Ishikawa (cell line): ENCODE measurements around the gene MYO7B.

Source experiments
- CREB1 ChIP-seq: IDR thresholded peaks from 2 replicates; pipeline ENCODE4 v1.6.1; 2012; ENCODE audit warnings: low read depth
- EP300 ChIP-seq: IDR thresholded peaks from 2 replicates; pipeline ENCODE4 v1.6.1; 2012; ENCODE audit warnings: borderline replicate concordance
- MAX ChIP-seq: IDR thresholded peaks from 2 replicates; pipeline ENCODE4 v1.6.1; 2012
- NFIC ChIP-seq: IDR thresholded peaks from 2 replicates; pipeline ENCODE4 v1.6.1; 2012
- RAD21 ChIP-seq: IDR thresholded peaks from 2 replicates; pipeline ENCODE4 v1.6.1; 2012; ENCODE audit warnings: low read depth
- REST ChIP-seq: IDR thresholded peaks from 2 replicates; pipeline ENCODE4 v1.6.1; 2012; ENCODE audit warnings: low read depth, mild to moderate bottlenecking
- TAF1 ChIP-seq: IDR thresholded peaks from 2 replicates; pipeline ENCODE4 v1.6.1; 2012; ENCODE audit warnings: low read depth, mild to moderate bottlenecking
- TCF12 ChIP-seq: IDR thresholded peaks from 2 replicates; pipeline ENCODE4 v1.6.1; 2012; ENCODE audit warnings: low read depth
- TEAD4 ChIP-seq: IDR thresholded peaks from 2 replicates; pipeline ENCODE4 v1.6.1; 2012
- YY1 ChIP-seq: IDR thresholded peaks from 2 replicates; pipeline ENCODE4 v1.6.1; 2012; ENCODE audit warnings: low read depth
- ZBTB7A ChIP-seq: IDR thresholded peaks from 2 replicates; pipeline ENCODE4 v1.6.1; 2012; ENCODE audit warnings: low read depth

GRCh38 chr2:127643439-127644065 lies 108.1 kb downstream of the MYO7B start:
- TF ChIP-seq TAF1 (no peak), EP300 (no peak), MAX (no peak), YY1 (no peak), REST (no peak), CREB1 (no peak), RAD21 (no peak), ZBTB7A (no peak), NFIC (no peak), TCF12 (no peak), TEAD4 (no peak)
